ENCODE results near the gene SLC38A2.

The SLC38A2 gene

GRCh38 chr12:46382408-46382963 is 9.9 kb upstream of the SLC38A2 start:
- H3K4me3 ChIP-seq (ENCODE audit: low read depth, low read length): peak overlapping the region; percentile 48
- peak overlapping the region; percentile 85 for H3K9ac ChIP-seq (ENCODE audit: low read depth, low read length)
- H3K9me3 ChIP-seq (ENCODE audit: control insufficient read depth, insufficient read depth, low read length): peaks cover 4% of the 10 kb centered on the region
- no peaks in the 10 kb centered on the region for H3K27me3 ChIP-seq (ENCODE audit: control insufficient read depth, insufficient read depth, low read length)
- no peaks in the 10 kb centered on the region for H3K36me3 ChIP-seq (ENCODE audit: control insufficient read depth, insufficient read depth, low read length)
- peaks cover 29% of the 10 kb centered on the region for H3K4me1 ChIP-seq (ENCODE audit: control insufficient read depth, insufficient read depth, low read length)

- H3K27me3 ChIP-seq (ENCODE audit: control insufficient read depth, insufficient read depth, low read length): no peaks in the 10 kb centered on the region
- H3K9me3 ChIP-seq (ENCODE audit: control insufficient read depth, insufficient read depth, low read length): peaks cover 4% of the 10 kb centered on the region
- H3K9ac ChIP-seq (ENCODE audit: low read depth, low read length): no peak overlapping the region
- H3K4me3 ChIP-seq (ENCODE audit: low read depth, low read length): no peak overlapping the region
- peaks cover 14% of the 10 kb centered on the region for H3K4me1 ChIP-seq (ENCODE audit: control insufficient read depth, insufficient read depth, low read length)
- no peaks in the 10 kb centered on the region for H3K36me3 ChIP-seq (ENCODE audit: control insufficient read depth, insufficient read depth, low read length)
Observed at GRCh38 chr12:46380881-46381280, 8.3 kb upstream of the SLC38A2 start.

- Histone ChIP-seq H3K4me3 (ENCODE audit: low read depth, low read length) (no peak overlapping the region), H3K36me3 (ENCODE audit: control insufficient read depth, insufficient read depth, low read length) (no peaks in the 10 kb centered on the region), H3K9me3 (ENCODE audit: control insufficient read depth, insufficient read depth, low read length) (peaks cover 4% of the 10 kb centered on the region), H3K9ac (ENCODE audit: low read depth, low read length) (no peak overlapping the region), H3K27me3 (ENCODE audit: control insufficient read depth, insufficient read depth, low read length) (peaks cover 2% of the 10 kb centered on the region), H3K4me1 (ENCODE audit: control insufficient read depth, insufficient read depth, low read length) (peaks cover 10% of the 10 kb centered on the region)
Observed at GRCh38 chr12:46380022-46380796, 7.6 kb upstream of the SLC38A2 start.

- Histone ChIP-seq H3K9me3 (ENCODE audit: control insufficient read depth, insufficient read depth, low read length) (peaks cover 4% of the 10 kb centered on the region), H3K4me3 (ENCODE audit: low read depth, low read length) (no peak overlapping the region), H3K36me3 (ENCODE audit: control insufficient read depth, insufficient read depth, low read length) (no peaks in the 10 kb centered on the region), H3K4me1 (ENCODE audit: control insufficient read depth, insufficient read depth, low read length) (peaks cover 5% of the 10 kb centered on the region), H3K27me3 (ENCODE audit: control insufficient read depth, insufficient read depth, low read length) (peaks cover 10% of the 10 kb centered on the region), H3K9ac (ENCODE audit: low read depth, low read length) (no peak overlapping the region)
Observed at GRCh38 chr12:46379352-46379751, 6.8 kb upstream of the SLC38A2 start.

DNA sequence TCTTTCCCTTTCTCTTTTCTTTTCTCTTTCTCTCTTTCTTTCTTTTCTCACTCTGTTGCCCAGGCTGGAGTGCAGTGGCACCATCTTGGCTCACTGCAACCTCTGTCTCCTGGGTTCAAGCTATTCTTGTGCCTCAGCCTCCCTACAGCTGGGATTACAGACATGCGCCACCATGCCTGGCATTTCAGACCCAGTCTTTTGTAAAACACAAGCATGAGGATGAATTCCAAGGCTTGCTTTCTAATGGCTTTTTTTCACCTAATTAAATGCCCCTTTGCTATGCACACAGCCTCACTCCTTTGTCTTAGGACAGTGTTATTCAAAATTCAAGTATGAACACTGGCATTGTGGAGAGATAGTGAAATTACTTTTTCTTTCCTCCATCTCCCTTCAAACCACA is 6.0 kb upstream of the SLC38A2 start:
- Histone ChIP-seq H3K4me1 (ENCODE audit: control insufficient read depth, insufficient read depth, low read length) (peaks cover 10% of the 10 kb centered on the region), H3K9me3 (ENCODE audit: control insufficient read depth, insufficient read depth, low read length) (peaks cover 4% of the 10 kb centered on the region), H3K4me3 (ENCODE audit: low read depth, low read length) (no peak overlapping the region), H3K36me3 (ENCODE audit: control insufficient read depth, insufficient read depth, low read length) (no peaks in the 10 kb centered on the region), H3K27me3 (ENCODE audit: control insufficient read depth, insufficient read depth, low read length) (peaks cover 19% of the 10 kb centered on the region), H3K9ac (ENCODE audit: low read depth, low read length) (no peak overlapping the region)

- Histone ChIP-seq H3K9ac (ENCODE audit: low read depth, low read length) (no peak overlapping the region), H3K4me3 (ENCODE audit: low read depth, low read length) (no peak overlapping the region), H3K9me3 (ENCODE audit: control insufficient read depth, insufficient read depth, low read length) (peaks cover 4% of the 10 kb centered on the region), H3K27me3 (ENCODE audit: control insufficient read depth, insufficient read depth, low read length) (peaks cover 19% of the 10 kb centered on the region), H3K36me3 (ENCODE audit: control insufficient read depth, insufficient read depth, low read length) (no peaks in the 10 kb centered on the region), H3K4me1 (ENCODE audit: control insufficient read depth, insufficient read depth, low read length) (peaks cover 8% of the 10 kb centered on the region)
Observed at GRCh38 chr12:46377678-46378077, 5.1 kb upstream of the SLC38A2 start.

GRCh38 chr12:46376579-46376978 is 4.0 kb upstream of the SLC38A2 start:
- Histone ChIP-seq H3K9ac (ENCODE audit: low read depth, low read length) (no peak overlapping the region), H3K9me3 (ENCODE audit: control insufficient read depth, insufficient read depth, low read length) (peaks cover 4% of the 10 kb centered on the region), H3K36me3 (ENCODE audit: control insufficient read depth, insufficient read depth, low read length) (no peaks in the 10 kb centered on the region), H3K27me3 (ENCODE audit: control insufficient read depth, insufficient read depth, low read length) (peaks cover 19% of the 10 kb centered on the region), H3K4me1 (ENCODE audit: control insufficient read depth, insufficient read depth, low read length) (peaks cover 4% of the 10 kb centered on the region), H3K4me3 (ENCODE audit: low read depth, low read length) (no peak overlapping the region)

GRCh38 chr12:46374711-46375110 is 2.1 kb upstream of the SLC38A2 start:
- Histone ChIP-seq H3K4me1 (ENCODE audit: control insufficient read depth, insufficient read depth, low read length) (peaks cover 4% of the 10 kb centered on the region), H3K9me3 (ENCODE audit: control insufficient read depth, insufficient read depth, low read length) (no peaks in the 10 kb centered on the region)

DNA sequence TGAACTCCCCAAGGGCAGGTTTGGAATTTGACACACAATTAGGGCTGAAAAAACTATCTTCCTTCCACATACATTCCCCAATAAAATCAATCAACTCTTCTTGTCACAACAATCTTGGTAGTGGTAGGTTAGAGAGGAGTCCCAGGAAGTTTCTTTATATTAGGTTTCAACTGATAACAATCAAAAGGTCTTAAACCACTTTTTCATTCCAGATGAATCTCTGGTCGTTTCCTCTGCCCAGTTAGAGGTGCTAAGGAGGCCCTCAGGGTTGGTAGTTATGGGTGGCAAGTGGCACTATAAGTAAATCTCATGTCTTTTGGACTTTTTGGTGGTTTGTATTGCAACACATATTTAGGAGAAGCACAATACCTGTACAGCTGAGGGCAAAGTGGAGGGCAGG is 1.7 kb upstream of the SLC38A2 start:
- Histone ChIP-seq H3K27me3 (ENCODE audit: control insufficient read depth, insufficient read depth, low read length) (peaks cover 19% of the 10 kb centered on the region), H3K9ac (ENCODE audit: low read depth, low read length) (no peak overlapping the region), H3K36me3 (ENCODE audit: control insufficient read depth, insufficient read depth, low read length) (peaks cover 9% of the 10 kb centered on the region), H3K4me3 (ENCODE audit: low read depth, low read length) (peak overlapping the region; percentile 73), H3K4me1 (ENCODE audit: control insufficient read depth, insufficient read depth, low read length) (peaks cover 8% of the 10 kb centered on the region), H3K9me3 (ENCODE audit: control insufficient read depth, insufficient read depth, low read length) (no peaks in the 10 kb centered on the region)

More at GRCh38 chr12:46374711-46375110, 2.1 kb upstream of the SLC38A2 start:
- Histone ChIP-seq H3K27me3 (ENCODE audit: control insufficient read depth, insufficient read depth, low read length) (peaks cover 19% of the 10 kb centered on the region), H3K9ac (ENCODE audit: low read depth, low read length) (no peak overlapping the region), H3K36me3 (ENCODE audit: control insufficient read depth, insufficient read depth, low read length) (peaks cover 6% of the 10 kb centered on the region), H3K4me3 (ENCODE audit: low read depth, low read length) (no peak overlapping the region)

- Histone ChIP-seq H3K36me3 (ENCODE audit: control insufficient read depth, insufficient read depth, low read length) (peaks cover 9% of the 10 kb centered on the region), H3K9ac (ENCODE audit: low read depth, low read length) (peak overlapping the region; percentile 38), H3K4me1 (ENCODE audit: control insufficient read depth, insufficient read depth, low read length) (peaks cover 9% of the 10 kb centered on the region), H3K4me3 (ENCODE audit: low read depth, low read length) (peak overlapping the region; percentile 73), H3K27me3 (ENCODE audit: control insufficient read depth, insufficient read depth, low read length) (peaks cover 19% of the 10 kb centered on the region), H3K9me3 (ENCODE audit: control insufficient read depth, insufficient read depth, low read length) (no peaks in the 10 kb centered on the region)
Observed at GRCh38 chr12:46373301-46374296, 1.0 kb upstream of the SLC38A2 start.

DNA sequence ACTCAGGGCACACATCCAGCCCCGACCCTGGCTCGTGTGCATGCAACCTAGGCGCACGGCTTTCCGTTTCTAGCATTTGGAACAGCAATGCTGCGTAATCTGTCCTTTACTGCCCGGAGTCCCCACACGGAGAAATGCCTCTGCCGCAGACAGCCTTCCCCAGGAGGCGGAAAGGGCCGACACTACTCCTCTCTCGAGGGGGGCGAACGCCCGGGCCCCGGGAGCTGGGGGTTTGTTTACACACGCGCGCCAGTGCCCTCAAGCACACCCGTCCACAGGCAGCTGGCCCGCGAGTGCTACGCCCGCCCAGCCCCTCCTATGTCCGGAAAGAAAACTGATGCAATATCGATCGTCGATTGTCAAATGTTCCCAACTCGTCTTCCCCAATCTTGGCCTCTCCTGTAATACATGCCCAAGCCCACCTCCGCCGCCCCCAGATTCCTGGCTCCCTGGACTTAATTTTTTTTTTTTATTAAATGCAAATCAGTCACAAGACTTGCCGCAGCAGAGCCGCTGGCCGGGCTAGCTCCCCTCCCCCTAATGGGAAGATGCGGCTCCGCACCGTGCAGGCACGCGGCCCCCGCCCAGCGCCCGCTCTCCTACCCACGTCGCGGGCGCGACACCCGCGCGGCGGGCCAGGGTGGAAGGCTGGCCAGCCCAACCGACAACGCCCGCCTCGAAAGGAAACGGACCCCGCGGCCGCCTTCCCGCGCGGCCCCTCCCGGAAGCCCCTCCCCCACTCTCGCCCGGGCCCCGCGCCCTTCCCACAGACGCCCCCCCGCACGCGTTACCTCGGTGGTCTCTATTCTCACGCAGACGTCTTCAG is 642 bp downstream of the SLC38A2 start:
- peaks cover 22% of the 10 kb centered on the region for H3K36me3 ChIP-seq (ENCODE audit: control insufficient read depth, insufficient read depth, low read length)
- H3K4me1 ChIP-seq (ENCODE audit: control insufficient read depth, insufficient read depth, low read length): peaks cover 9% of the 10 kb centered on the region
- peaks cover 19% of the 10 kb centered on the region for H3K27me3 ChIP-seq (ENCODE audit: control insufficient read depth, insufficient read depth, low read length)
- H3K9ac ChIP-seq (ENCODE audit: low read depth, low read length): peak overlapping the region; percentile 98
- H3K9me3 ChIP-seq (ENCODE audit: control insufficient read depth, insufficient read depth, low read length): no peaks in the 10 kb centered on the region
- peak overlapping the region; percentile 98 for H3K4me3 ChIP-seq (ENCODE audit: low read depth, low read length)

All from iPS-15b (cell line).